HG02970 (cell line): ENCODE data around the gene GSTP1.

Experiments used
- ATAC-seq: cut with Tn5 transposase; IDR thresholded peaks from one replicate; pipeline ENCODE4 v1.9.1; 2021; ENCODE audit warnings: mild to moderate bottlenecking, moderate library complexity, moderate number of reproducible peaks; ENCODE audit not compliant: unreplicated experiment, low FRiP score

The GSTP1 gene

DNA sequence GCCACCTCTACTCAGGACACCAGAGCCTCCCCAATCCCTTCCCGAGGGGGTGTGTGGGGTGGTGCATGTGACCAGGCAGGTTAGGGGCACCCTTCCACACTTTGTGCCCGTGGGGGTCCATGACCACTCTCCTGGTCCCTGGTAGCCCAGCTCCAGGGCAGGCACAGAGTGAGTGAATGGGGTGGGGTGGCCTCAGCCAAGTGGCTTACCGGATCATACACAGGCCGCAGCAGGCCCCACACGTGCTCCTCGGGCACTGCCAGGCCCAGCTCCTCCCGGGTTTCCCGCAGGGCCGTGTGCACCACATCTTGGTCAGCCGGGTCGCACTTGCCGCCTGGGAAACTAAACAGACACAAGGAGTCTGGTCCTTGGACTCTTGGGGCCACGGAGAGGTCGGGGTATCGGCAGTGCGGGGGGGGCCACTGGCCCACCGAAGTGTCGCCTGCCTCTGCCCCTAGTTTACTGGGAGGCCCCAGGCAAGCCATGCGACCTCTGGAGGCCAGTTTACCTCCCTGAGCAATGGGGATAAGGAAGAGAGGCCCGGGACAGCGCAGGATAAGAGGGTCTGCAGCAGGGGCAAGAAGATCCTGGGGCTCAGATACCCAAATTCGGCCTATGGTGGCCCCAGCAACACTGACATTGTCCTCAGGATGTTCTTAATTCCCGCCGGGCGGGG lies 45.2 kb downstream of the GSTP1 start:
- ATAC-seq = no peak

- ATAC-seq = peak; percentile 65
Measured at GRCh38 chr11:67629386-67630227, 46.0 kb downstream of the GSTP1 start, which contains the start of gene NUDT8. Gene NUDT8, minus strand, starts transcription at chr11:67629937. Its CDS starts 26 bp downstream, at chr11:67629911.

DNA sequence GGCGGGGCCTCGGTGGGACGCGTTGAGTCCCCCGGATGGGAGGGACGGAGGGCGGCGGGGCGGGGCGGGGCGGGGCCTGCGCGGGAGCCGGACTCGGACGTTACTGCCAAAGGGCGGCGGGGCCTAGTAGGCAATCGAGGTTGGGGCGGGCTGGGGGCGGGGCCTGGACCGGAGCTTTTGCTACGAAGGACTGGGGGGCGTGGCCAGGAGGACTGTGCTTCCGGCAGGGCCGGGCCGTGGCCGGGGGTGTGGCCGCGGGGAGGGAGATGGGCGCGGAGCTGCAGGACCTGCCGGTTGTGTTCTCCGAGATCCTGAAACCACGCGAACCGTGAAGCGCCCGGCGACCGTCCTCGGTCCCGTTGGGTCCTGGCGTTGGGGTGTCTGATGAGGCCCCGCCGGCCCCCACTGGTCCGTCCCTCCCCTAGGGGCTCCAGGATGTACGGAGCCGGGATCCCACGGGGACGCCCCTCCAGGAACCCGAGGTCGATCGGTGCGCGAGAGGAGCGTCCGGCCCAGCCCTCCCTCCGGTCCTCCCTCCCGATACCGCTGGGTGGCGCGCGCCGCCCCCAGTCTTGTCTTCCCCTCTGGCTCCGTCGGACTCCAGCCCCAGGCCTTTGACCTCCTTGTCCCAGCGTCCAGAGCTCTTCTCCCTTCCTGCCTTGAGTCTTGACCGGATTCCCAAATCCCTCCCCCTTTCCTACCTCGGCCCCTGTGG lies 46.8 kb downstream of the GSTP1 start:
- peak; percentile 61 for ATAC-seq

GRCh38 chr11:67630943-67631331 lies 47.3 kb downstream of the GSTP1 start:
- no peak for ATAC-seq

DNA sequence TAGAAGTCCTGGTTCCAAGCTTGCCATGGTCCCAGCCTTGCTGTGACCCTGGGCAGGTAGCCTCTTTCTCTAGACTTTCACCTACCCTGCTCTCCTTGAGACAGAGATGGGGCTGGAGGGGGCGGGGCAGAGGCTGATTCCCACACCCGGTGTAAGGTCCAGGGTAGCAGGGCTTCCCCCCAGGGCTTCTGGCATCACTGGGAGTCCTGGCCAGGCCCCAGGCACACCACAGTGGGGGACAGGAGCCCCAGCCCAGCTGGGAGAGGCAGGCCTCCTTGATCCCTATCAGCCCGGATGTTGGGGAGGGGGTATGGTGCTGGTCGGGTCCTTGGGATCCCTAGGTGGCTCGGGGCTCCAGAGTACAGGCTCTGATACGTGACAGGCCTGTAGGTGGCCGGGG lies 47.8 kb downstream of the GSTP1 start:
- ATAC-seq = no peak

DNA sequence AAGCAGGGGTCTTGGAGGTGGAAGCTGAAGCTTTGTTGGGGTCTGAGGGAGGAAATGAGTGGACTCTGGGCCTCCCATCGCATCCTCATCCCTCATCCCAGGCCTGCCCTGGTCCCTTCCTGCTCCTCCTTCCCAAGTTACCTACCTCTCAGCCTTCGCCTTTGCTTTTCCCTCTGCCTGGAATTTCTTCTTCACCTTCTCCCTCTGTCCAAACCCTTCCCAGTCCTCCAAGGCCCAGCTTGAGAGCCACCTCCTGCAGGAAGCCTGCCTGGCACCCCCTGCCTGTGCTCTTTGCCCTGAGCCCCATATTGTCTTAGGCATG lies 48.2 kb downstream of the GSTP1 start:
- ATAC-seq = no peak

DNA sequence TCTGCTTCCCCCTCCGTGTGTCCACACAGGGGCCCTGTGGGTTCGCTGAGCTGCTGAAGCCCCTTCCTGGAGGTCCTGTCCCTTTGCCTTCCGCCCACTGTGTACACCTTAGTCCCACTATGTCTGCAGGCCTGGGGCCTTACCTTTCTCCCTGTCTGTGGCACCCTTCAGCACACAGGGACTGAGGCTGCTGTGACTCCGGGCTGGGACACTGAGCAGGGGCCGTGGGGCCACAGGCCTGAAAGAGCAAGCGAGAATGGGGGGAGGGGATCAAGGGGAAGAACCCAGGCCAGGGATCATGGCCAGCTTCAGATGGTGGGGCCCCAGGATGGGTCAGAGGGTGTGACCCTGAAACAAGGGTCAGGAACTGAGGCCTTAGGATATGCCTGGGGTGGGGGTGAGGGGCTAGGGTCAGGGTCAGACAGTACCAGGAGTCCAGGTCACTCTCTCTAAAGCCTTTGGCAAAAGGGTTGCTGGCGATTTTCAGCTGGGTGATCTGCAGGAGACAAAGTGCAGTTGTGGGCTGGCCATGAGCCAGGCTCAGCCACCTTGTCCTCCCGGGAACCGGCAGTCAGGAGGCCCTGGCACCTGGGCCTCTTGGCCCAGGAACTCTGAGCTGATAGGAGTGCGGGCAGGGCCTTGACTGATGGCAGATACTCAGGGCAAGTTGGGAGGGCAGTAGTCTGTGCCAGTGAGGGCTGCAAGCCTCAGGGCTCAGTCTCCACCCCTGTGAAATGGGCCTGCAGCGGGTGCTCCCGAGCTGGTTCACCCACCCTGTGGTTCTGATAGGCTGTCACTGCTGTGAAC lies 48.8 kb downstream of the GSTP1 start:
- no peak for ATAC-seq

- no peak for ATAC-seq
Measured at GRCh38 chr11:67632982-67633755, 49.6 kb downstream of the GSTP1 start.

DNA sequence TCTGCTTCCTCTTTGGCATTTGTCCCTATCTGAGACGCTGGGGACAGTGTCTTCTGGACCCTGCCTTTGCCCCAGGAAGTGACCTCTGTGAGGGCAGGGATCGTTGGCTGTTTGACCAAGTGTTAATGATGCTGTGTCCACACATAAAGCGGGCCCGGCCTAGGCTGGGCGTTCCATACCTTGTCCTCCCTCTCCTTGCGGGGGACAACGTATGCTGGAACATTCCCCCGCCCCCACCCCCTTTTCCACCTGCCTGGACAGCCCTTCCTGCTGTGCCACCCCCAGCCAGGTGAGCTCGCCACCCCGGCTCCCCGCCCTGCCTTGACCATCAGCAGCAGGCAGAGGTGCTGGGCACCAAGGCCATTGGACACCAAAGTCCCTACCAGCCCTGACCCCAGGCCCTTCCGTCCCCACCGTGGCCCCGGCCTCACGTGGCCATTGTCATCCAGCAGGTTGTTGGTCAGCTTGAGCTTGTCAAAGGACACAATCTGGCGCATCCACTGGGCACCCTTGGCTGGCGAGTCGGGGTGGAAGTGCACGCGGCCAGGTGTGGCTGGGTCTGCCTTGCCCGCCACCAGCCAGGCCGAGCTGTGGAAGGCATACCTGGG lies 50.2 kb downstream of the GSTP1 start:
- ATAC-seq = no peak

GRCh38 chr11:67634366-67635230 lies 51.0 kb downstream of the GSTP1 start:
- ATAC-seq = no peak

DNA sequence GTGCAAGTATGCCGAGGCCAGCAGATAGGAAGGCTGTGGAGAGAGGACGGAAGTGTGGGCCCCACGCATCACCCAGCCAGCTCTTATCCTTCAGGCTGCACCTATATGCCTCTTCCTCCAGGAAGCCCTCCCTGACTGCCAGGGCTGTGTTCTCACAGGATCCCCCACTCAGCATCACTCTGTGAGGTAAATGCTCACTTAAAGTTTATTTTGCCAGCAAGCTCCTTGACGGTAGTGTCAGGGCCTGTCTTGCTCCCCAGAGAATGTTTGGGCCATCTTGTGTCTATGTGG lies 51.6 kb downstream of the GSTP1 start:
- no peak for ATAC-seq
